Esophagus squamous epithelium (tissue), 4 donors: ENCODE measurements around the gene FGR.

Experiments
- CTCF ChIP-seq, 6 experiments: fragments of 450-650 bp in 4 of 6; fragments of 200-600 bp in 2 of 6; sonication (generic) in 2 of 6; IDR thresholded peaks; one replicate each; pipeline ENCODE4 v1.5.1; 2016 to 2019; ENCODE audit warnings: antibody characterized with exemption in 6 of 6, mild to moderate bottlenecking in 4 of 6, moderate library complexity in 4 of 6
- POLR2A ChIP-seq, 4 donors: fragments of 450-650 bp; IDR thresholded peaks; one replicate each; pipeline ENCODE4 v1.6.1; 2017; ENCODE audit warnings: antibody characterized with exemption in 4 of 4, mild to moderate bottlenecking in 4 of 4, moderate library complexity in 3 of 4

DNA sequence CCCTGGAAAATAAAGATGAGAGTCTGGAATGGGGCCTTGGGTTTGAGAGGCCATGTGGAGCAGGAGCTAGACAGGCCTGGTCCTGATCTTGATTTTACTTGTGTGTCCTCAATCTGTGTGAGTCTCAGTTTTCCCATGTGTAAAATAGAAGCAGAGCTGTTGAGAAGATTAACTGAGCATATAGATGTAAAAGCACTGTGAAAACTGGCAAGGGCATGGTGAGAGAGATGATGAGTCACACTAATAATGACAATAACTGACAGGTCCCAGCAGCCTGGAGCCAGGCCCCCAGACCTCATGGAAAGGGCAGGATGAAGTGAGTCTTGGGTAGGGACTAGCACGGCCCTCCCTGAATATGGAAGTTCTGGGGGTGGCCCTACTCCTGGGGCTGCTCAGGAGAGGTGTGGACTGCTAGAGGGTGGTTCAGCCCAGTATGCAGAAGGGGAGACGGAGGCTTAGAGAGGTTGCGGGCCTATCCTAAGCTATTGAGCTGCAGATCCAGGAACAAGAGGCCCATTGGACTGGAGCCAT, 28.2 kb downstream of the FGR start:
- TF ChIP-seq CTCF (IDR thresholded peaks at IDR 0.05): no peak
- TF ChIP-seq POLR2A (IDR thresholded peaks at IDR 0.05): no peak
